Fibroblast of villous mesenchyme (primary cell): ENCODE results near the gene GRHL1. TPM values are rescaled to one million over a fixed set of nuclear protein-coding genes. Genes with fewer than 3 reads are reported as not detected.
"Not testable (repeated sequence)": the region's sequence is repeated elsewhere in the genome, so short reads cannot be mapped to it uniquely, and the experiment has no call there.

Experiments
- DNase-seq: peaks from one replicate; pipeline ENCODE4 v3.0.0-alpha.2; 2010; ENCODE audit warnings: low read depth
- H3K4me3 ChIP-seq: 2 replicates; pipeline ENCODE4 v1.5.1; 2011; ENCODE audit warnings: low read depth, mild to moderate bottlenecking, low read length
- CTCF ChIP-seq: IDR thresholded peaks from 2 replicates; pipeline ENCODE4 v1.5.1; 2012; ENCODE audit warnings: low read depth, mild to moderate bottlenecking, low read length; ENCODE audit not compliant: insufficient read depth
- total RNA-seq: library from RNA; depleted of rRNA; stranded (reverse); fragments of >200 nt; gene quantifications from 2 replicates; pipeline ENCODE4 v1.2.3, GENCODE V29; 2012

Gene GRHL1
- total RNA-seq, 1 donor, result 1.7 TPM

DNA sequence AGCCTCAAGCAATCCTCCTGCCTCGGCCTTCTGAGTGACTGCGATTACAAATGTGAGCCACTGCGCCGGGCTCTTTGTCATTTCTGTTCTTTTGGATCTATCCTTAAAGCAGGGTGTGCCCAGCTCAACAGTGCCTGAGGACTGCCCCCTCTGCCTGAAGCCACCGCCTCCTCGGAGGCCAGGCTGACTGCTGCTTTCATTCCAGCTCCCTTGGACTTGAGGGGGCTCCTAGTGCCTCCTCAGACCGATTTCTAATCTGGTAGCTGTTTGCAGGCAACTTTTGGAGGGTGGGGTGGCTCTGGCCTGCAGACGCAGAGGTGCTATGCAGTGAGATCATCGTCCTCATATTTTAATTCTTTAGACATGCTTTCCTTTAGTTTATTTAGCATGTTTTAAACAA is 55.9 kb downstream of the GRHL1 start:
- H3K4me3 ChIP-seq, result no peak overlapping the region
- peak; percentile 48 for DNase-seq
- no peak for TF ChIP-seq CTCF

- DNase-seq, result peak; percentile 76
- no peak for TF ChIP-seq CTCF
- H3K4me3 ChIP-seq, result no peak overlapping the region
Observed at GRCh38 chr2:10007921-10008808, 56.7 kb downstream of the GRHL1 start.

- no peak for TF ChIP-seq CTCF
- no peak for DNase-seq
- no peak overlapping the region for H3K4me3 ChIP-seq
Observed at GRCh38 chr2:10008809-10009176, 57.3 kb downstream of the GRHL1 start.

- DNase-seq, result no peak
- H3K4me3 ChIP-seq, result no peak overlapping the region
- no peak for TF ChIP-seq CTCF
Observed at GRCh38 chr2:10009271-10009810, 57.8 kb downstream of the GRHL1 start.

DNA sequence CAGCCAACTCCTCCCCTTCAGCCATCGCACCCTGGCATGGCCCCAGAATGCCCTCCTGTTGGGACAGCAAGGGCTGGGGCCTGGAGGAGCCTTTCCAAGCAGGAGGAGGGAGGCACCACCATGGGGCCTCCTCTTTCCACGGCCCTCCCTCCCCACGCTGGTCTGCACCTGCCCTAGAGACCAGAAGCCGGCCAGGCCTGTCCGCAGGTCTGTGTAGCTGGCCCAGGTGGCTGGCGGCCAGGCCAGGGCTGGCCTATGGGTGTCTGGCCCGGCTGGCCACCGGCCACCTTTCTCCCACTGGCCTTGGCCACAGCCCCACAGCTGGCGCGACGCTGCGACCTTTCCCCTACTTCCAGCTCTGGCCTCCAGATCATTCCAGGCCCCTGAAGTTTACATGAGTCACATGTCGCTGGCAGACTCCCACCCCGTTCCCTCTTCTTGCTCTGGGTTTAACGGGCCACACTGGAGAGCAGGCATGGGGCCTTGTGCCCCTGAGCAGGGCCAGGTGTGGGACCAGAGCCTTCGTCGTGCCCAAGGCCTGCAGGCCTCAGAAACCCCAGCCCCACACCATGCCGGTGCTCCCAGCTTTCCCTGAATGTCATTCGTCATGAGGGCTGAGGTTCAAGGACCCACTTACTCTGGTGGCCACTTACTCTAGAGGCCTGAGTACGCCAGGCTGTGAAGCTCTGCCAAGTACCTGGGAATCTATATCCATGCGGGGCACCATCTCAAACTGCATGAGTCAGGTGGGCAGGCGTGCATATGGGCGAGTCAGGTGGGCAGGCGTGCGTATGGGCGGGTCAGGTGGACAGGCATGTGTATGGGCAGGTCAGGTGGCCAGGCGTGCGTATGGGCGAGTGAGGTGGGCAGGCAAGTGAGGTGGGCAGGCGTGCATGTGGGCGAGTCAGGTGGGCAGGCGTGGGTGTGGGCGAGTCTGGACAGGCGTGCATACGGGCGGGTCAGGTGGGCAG is 58.6 kb downstream of the GRHL1 start:
- H3K4me3 ChIP-seq, result no peak overlapping the region
- DNase-seq, result peak; percentile 82
- TF ChIP-seq CTCF, result no peak

DNA sequence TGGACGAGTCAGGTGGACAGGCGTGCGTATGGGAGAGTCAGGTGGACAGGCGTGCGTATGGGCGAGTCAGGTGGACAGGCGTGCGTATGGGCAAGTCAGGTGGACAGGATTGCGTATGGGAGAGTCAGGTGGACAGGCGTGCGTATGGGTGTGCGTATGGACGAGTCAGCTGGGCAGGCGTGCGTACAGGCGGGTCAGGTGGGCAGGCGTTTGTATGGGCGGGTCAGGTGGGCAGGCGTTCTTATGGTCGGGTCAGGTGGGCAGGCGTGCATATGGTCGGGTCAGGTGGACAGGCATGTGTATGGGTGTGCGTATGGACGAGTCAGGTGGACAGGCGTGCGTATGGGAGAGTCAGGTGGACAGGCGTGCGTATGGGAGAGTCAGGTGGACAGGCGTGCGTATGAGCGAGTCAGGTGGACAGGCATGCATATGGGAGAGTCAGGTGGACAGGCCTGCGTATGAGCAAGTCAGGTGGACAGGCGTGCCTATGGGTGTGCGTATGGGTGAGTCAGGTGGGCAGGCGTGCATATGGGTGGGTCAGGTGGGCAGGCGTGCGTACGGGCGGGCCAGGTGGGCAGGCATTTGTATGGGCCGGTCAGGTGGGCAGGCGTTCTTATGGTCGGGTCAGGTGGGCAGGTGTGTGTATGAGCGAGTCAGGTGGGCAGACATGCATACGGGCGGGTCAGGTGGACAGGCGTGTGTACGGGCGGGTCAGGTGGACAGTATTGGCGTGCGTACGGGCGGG is 59.5 kb downstream of the GRHL1 start:
- not testable (repeated sequence) for H3K4me3 ChIP-seq, DNase-seq

- H3K4me3 ChIP-seq, DNase-seq: not testable (repeated sequence)
Observed at GRCh38 chr2:10011606-10012325, 60.3 kb downstream of the GRHL1 start.

- not testable (repeated sequence) for DNase-seq, H3K4me3 ChIP-seq
Observed at GRCh38 chr2:10012366-10012962, 61.0 kb downstream of the GRHL1 start.
